ENCODE data around the gene FOXD4L6. TPM values are rescaled to one million over a fixed set of nuclear protein-coding genes. Genes with fewer than 3 reads are reported as not detected.

FOXD4L6 gene
- total RNA-seq, 2 experiments from 2014 or later = 0.29 TPM; not detected in 1

Other genes with a start within 250 kb of the FOXD4L6 start
- gene ZNG1F, start 60.6 kb upstream of the FOXD4L6 start, total RNA-seq (2014; rRNA removed; shearing (Covaris generic)) = 10.5 and 21.3 TPM in 2 replicates
- gene ZNG1F, start 60.6 kb upstream of the FOXD4L6 start, total RNA-seq (2022) = 25.8 and 28.6 TPM in 2 replicates